HG03354 (cell line): ENCODE results near the gene TUBA1C.
"Not testable (repeated sequence)": the region's sequence is repeated elsewhere in the genome, so short reads cannot be mapped to it uniquely, and the experiment has no call there.

Source experiments
- ATAC-seq: cut with Tn5 transposase; IDR thresholded peaks from one replicate; pipeline ENCODE4 v1.9.1; 2021; ENCODE audit warnings: mild to moderate bottlenecking; ENCODE audit not compliant: unreplicated experiment, poor library complexity, severe bottlenecking

TUBA1C gene

DNA sequence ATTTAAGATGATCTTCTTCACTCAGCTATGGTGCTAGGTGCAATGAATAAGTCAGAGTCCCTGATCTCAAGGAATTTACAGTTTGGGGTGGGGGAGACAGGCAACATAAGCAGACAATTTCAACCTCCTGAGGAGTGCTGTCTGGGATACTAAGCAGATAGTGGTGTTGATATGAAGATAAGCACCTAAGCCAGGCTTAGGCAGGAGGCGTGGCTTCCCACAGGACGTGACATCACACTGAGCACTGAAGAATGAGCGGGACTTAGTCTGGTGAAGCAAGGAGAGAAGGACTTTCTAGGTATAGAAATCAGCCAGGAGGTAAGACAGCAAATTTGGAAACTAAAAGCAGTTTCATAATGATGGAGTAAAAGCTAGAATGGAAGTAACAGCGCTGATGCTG, 36.9 kb downstream of the TUBA1C start:
- no peak for ATAC-seq

- no peak for ATAC-seq
Observed at GRCh38 chr12:49304161-49304560, 39.3 kb downstream of the TUBA1C start.

DNA sequence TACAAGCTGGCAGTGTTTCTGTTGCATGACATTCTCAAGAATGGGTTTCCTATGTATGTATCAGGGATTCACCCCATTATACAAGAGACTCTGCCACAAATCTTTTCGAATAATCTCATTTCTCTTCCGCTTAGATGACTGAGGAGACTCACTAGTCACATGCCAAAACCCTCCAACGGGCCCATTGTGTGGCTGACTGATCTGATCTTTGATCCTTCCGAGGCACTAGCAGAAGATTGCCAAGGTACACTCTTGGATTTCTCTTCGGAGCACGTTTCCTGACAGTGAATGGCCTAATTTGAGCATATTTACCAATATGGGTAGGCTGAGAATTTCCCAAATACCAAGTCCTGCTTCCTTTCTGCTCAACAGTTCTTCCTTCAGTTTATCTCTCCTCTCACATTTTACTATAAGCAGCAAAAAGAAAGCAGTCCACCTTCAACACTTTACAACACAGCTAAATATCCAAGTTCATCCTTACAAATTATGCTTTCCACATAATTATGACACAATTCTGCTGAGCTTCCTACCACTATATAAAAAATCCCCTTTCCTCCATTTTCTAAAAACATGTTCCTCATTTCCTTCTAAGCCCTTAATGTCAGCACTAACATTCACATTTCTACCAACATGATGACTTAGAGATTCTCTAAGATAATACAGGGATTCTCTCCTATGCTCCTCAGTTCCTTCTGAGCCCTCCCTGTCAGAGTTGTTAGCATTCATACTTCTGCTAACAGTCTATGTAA, 41.1 kb downstream of the TUBA1C start:
- ATAC-seq: no peak

GRCh38 chr12:49309386-49309785, 44.5 kb downstream of the TUBA1C start:
- ATAC-seq: no peak

DNA sequence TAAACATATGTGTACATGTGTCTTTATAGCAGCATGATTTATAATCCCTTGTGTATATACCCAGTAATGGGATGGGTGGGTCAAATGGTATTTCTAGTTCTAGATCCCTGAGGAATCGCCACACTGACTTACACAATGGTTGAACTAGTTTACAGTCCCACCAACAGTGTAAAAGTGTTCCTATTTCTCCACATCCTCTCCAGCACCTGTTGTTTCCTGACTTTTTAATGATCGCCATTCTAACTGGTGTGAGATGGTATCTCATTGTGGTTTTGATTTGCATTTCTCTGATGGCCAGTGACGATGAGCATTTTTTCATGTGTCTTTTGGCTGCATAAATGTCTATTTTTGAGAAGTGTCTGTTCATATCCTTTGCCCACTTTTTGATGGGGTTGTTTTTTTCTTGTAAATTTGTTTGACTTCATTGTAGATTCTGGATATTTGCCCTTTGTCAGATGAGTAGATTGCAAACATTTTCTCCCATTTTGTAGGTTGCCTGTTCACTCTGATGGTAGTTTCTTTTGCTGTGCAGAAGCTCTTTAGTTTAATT, 45.6 kb downstream of the TUBA1C start:
- not testable (repeated sequence) for ATAC-seq

- ATAC-seq: no peak
Observed at GRCh38 chr12:49314811-49315210, 49.9 kb downstream of the TUBA1C start.

- ATAC-seq: not testable (repeated sequence)
Observed at GRCh38 chr12:49317118-49317517, 52.2 kb downstream of the TUBA1C start.

GRCh38 chr12:49320411-49321103, 55.7 kb downstream of the TUBA1C start:
- ATAC-seq: not testable (repeated sequence)

DNA sequence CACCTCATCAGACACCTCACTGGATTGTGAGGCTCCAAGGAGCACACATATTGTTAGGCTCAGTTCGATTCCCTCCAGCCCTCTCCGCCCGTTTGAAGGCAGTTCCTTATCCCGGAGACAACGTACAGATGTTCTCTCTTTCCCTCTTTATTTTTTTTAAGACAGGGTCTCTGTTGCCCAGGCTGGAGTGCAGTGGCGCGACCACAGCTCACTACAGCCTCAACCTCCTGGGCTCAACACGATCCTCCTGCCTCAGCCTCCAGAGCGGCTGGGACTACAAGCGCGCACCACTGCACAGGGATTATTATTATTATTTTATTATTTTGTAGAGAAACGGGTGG, 57.5 kb downstream of the TUBA1C start:
- ATAC-seq: no peak

DNA sequence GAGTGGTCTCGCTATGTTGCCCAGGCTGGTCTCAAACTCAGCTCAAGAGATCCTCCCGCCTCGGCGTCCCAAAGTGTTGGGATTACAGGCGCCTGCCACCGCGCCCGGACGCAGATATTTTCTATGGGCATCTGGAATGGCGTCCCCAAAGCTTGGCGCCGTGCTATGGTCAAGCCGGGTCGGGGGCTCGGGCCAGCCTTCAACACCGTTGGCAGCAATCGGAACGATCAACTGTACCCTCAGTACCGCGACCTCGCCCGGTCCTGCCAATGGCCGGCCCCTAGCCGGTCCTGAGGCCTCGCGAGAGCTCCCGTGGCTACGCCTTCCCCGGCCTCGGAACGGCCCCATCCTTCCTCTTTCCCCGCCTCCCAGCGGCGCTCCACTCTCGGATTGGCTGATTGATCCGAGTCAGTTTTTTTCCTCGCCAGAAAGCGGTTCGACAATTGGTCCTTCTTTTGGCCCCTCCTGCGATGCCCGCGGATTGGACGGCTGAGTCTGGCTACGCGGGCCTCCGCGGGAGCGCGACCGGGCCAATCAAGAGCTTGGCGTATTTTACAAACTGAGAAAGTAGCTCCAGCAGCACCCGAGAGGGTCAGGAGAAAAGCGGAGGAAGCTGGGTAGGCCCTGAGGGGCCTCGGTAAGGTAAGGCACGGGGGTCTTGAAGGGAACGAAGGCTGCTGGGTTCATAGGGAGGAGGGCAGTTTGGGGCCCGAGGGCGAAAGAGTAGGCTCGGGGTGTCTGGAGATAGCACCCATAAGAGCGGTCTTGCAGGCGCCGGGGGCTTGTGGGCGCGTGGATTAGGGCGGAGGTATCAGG, 58.0 kb downstream of the TUBA1C start, which contains the start of gene TROAP:
Gene TROAP (plus strand): TSS at position 548 of the 816 bp plus-strand sequence. CDS start 354 bp downstream, outside the sequence.
- ATAC-seq: peak; percentile 99

- ATAC-seq: no peak
Observed at GRCh38 chr12:49323524-49324097, 58.7 kb downstream of the TUBA1C start.
